ENCODE measurements around the gene LRRFIP2.
"Not testable (repeated sequence)": the region's sequence is repeated elsewhere in the genome, so short reads cannot be mapped to it uniquely, and the experiment has no call there.

LRRFIP2 gene

DNA sequence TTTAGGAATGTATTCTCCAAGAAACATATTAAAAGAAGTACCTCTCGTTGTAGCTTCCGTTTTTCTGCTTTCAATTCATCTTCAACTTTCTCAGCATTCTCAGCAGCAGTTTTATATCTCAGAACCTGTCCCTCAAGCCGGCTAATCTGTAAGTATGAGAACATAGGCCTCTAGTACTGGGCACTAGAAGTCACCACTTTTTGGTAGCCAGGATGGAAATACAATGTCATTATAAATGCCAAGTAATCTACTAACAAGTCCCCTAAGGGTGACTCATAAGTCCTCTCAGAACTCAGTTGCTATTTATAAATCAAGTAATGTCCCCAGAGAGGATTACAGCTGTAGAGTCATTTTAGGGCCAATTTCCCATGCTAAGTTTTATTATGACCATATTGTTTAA lies 120.0 kb downstream of the LRRFIP2 start:
- no peak for DNase-seq

DNA sequence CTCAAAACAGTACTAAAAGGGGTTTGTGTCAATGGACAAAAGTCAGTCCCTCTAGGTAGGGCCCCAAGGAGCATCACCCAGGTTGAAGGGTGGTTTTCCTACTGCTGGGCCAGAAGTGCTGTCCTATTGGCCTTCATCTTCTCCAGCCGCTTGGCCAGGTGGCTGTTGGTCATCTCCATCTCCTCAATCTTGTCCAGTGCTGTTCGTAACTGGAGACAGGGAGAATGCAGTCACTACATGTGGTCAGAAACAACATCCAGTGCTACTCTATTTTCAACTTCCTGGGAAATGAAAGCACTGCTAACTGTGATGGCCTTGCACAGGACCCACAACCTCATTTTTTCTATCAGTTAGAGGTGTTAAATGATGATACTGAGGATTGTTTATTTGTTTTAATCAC lies 120.6 kb downstream of the LRRFIP2 start:
- DNase-seq = no peak

DNA sequence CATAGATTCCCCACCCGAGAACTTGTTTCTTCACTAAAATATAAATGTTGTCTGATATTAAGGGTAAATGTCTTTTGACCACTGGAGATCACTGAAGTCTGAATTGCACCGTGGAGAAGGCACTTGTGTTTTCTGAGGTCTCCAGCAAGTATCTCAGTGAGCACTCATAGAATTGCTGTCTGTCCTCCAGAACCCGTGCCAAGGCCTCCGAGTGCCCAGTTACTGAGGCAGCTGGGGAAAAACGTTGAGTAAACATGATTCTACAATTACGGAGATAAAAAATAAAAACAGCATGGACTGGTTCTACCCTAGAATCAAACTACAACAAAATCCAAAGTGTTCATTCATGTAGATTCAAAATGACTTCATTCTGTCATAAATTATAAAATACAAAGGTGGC lies 121.0 kb downstream of the LRRFIP2 start:
- no peak for DNase-seq

DNA sequence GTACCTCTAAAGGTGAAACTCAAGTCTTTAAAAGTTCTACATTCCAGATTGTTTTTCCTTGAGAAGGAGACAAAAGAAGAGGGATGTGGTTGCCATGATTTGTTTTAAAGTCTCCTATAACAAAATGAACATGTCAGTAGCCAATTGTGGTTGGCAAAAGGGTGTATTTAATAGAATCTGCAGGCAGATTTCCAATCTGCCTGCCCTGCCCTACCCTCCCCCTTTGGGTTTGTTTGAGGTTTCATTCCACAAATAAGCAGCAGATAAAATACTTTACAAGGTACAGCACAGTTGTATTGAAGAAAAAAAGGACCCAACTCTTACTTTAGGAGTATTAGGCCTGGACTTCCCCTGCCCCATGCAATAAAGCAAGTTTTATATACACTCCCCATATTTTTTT lies 121.5 kb downstream of the LRRFIP2 start:
- no peak for DNase-seq

DNA sequence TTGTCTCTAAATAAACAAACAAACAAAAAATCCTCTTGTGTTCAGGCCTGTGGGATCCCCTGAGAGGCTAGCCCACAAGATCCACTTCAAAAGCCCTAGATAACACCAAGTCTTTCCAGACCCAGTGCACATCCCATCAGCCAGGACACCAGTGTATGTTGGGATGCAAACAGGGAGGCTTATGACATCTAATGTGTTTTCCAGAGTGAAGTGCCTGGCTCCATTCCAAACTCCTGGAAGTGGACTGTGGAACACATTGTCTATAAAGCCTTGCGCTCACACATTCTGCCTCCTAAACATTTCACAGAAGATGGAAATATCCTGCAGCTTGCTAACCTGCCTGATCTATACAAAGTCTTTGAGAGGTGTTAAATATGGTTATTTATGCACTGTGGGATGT lies 124.1 kb downstream of the LRRFIP2 start:
- DNase-seq = no peak

DNA sequence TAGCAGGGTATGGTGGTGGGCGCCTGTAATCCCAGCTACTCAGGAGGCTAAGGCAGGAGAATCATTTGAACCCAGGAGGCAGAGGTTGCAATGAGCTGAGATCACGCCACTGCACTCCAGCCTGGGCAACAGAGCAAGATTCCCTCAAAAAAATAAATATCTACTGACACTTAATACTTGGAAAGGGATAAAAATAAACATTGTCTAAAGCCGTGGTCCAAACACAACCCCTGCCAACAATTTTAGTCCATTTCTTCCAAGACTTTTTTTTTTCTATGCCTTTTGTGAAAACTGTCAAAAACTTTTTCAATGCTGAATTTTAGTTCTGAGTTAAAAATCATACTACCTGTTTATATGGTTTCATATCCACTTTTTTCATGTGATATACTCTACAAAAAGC lies 131.7 kb downstream of the LRRFIP2 start:
- not testable (repeated sequence) for DNase-seq

DNA sequence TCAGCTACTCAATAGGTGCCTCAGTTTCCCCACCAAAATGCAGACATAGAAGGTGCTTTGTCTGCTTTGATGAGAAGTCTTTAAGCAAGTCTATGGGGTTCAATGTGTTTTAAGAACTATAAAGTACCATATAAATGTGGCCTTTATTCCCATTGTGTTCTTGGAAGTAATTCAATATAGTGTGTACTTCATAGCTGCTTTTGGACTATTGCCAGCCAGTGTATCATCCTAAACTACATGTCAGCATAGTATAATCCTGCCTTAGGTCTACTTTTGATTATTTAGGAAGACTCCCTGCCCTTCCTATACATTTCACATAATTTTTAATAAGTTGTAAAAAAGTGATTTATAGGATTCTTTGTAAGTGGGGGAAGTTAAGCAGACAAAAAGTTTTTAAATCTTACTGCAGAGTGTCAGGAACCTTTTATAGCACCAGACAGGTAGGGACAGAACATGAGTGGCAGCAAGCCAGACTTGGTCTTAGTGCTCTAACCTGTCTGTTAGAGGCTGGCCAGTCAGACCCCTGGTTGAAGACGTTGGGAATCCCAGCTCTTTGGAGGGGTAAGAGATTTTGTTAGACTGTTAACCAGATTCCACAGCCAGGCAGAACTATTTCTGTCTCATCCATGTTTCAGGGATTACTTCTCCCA lies 132.7 kb downstream of the LRRFIP2 start:
- DNase-seq = no peak

DNA sequence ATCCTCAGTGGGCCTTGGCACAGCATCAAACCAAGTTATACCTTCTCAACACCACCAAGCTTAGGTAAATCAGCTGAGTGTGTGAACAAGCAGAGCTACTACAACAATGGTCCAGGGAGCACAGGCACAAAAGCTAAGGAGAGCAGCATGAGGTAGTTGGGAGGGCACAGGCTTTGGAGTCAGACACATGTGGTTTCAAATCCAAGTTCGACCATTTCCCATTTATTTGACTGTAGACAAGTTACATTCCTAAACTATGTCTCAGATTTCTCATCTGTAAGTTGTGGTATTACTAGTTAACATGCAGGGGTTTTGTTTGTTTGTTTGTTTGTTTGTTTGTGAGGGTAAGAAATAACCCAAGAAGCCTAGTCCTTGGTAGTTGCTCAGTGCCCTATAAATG lies 134.2 kb downstream of the LRRFIP2 start:
- DNase-seq = no peak

DNA sequence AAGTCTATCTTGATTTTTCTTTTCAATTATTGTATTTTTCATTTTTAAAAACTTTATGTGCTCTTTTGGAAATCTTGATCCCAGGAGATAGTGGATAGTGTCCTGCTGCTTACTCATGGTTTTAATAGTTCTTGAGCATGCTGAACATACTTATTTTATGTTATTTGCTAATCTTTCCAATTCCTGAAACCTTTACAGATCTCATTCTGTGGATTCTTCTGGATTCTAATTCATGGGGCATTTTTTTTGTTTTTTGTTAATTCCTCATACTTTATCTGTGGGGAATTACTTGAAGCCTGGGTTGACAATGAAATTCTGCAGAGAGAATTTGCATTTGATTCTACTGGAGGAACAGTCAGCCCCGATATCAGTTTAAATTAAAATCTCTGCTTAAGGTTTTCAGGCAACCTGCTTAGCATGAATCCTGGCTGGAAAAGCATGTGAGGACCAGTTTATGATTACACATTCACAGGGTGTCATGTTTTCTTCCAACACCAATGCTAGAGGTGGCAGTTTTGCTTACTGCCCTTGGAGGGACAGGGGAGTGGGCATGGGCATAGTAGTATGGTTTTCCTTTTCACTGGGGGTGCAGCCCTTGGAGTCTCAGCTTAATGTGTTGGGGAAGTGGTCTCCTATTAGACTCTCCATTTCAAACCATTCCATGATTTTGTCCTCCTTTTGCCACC lies 135.1 kb downstream of the LRRFIP2 start:
- no peak for DNase-seq

DNA sequence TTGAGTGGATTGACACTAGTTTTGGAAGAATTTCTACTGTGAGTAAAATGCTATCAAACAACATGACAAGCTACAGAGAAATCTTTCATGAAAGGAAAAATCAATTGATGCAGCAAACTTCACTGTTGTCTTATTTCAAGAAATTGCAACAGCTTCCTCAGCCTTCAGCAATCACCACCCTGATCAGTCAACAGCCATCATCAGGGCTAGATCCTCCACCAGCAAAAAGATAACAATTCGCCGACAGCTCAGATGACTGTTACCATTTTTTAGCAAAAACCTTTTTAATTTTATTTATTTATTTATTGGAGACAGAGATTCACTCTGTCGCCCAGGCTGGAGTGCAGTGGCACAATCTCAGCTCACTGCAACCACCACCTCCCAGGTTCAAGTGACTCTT lies 137.0 kb downstream of the LRRFIP2 start:
- DNase-seq = no peak

DNA sequence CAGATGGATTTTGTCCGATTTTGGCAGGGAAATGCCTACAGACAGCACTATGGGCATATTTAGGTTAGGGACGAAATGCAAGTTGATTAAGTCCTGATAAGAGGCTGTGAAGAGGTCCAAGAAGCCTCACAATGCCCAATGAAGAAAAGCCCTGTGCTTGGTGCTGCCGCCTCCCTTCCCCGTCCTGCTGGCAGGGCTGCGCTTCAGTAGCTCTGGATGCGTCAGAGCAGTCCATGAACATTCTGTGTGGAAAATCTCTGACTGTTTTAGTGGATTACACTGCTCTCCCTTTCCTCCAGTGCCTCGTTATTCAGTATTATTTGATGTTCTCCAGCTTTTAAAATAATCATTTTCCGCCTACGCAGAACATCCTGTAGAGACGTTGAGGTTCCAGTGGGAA lies 141.4 kb downstream of the LRRFIP2 start:
- DNase-seq = no peak

DNA sequence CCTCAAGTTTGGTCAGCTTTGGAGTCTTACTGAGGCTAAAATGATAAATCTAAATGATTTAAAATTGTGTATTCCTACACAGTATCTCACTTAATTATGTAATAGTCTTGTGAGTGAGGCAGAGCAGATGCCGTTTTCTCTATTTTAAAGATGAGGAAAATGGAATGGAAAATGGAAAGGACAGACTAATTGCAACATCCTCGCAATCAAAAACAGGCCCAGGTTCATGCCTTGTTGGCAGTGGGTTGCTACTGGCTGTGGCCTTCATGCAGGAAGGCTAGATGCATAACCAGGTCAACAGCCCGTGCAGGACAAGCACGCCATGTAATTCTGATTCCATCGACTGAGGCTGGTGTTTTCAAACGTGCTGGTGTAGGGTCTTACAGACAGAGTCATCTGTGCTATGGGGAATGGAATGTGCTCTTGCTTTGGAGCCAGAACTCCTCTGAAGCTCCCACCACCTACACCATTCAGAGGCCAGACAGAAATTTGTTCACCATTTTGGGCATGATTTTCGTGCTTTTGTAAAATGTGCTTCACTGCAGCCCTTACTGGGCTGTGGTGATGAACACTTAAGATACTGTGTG lies 143.2 kb downstream of the LRRFIP2 start:
- no peak for DNase-seq

DNA sequence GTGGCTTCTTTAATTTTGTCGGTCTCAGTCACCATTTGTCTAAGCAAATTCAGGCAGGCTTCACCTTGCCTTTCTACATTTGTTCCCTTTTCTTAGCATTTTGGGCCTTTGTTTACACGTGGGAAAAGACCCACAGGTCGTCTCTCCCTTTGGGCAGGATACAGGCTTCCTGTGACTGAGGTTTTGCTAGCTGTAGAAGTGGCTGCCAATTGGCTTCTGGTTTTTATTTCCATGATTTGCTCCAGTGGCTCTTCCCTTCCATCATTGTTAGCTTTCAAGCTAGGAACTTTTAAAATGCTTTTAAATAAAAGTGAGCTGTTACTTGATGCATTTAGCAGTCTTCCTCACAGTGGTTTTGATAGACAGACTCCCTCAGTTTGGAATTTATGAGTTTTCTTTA lies 143.8 kb downstream of the LRRFIP2 start:
- DNase-seq = no peak

DNA sequence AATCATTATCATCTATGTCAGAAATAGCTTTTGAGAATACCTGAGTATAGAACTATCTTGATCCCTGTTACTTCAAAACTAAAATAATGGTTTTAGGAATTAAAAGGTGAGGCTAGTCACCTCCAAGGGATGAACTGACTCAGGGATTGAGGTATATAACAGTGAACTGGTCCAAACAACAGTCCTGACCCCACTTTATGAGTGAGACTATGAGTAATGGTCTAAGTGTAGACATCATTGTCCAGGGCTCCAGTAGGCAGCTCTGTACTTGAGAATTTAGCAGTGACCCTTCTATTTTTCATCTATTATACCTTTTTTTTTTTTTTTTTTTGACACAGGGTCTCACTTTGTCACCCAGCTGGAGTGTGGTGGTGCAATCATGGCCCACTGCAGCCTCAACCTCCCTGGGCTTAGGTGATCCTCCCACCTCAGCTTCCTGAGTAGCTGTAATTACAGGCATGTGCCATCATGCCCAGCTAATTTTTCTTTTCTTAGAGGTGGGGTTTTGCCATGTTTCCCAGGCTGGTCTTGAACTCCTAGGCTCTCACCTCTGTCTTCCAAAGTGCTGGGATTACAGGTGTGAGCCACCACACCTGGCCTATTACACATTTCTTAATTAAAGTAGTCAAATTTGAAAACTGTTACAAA lies 144.7 kb downstream of the LRRFIP2 start:
- no peak for DNase-seq

DNA sequence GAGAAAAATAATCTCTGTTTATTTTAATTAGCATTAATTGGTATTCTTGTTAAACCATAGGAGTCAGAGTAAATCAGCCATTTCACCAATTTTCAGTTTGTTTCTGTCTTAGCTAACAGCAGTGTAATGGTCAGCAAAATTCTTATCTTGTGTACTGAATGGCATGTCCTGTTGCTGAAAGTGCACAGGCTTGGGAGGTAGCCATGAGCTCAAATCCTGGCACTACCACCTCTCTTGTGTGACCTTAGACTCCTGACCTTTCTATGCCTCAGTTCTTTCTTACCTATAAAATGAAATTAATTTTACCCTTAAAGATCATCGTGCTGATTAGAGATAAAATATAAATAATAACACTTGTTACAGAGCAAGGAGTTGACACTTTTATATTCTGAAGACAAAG lies 145.3 kb downstream of the LRRFIP2 start:
- no peak for DNase-seq

DNA sequence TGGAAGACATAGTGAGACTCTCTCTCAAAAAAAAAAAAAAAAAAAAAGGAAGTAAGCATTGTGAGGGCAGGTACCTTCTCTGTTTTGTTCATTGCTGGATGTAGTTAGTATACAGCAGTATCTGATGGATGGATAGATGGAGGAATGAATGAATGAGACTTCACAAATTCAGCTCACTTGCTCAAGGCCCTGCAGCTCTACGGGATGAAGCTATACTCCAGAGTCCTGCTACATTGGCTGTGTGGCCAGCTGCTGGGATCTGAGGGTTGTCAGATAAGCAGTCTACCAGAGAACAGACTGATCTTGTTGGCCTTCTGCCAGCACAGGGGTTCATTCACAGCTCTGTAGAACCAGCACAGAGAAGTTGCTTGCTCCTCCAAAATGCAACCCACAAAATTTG lies 146.1 kb downstream of the LRRFIP2 start:
- no peak for DNase-seq

DNA sequence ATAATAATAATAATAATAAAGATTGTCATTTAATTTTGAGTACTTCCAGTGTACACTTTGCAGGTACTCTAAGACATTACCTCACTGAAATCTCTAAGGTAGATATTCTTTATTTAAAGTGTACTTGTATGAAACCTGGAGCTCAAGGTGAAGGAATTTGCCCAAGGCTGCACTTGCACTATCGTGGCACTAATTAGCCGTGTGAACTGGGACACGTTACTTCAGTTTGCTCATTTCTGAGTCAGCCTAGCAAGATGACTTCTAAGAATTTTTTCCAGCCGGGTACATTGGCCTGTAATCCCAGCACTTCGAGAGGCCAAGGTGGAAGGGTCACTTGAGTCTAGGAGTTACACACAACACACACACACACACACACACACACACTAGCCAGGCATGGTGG lies 147.5 kb downstream of the LRRFIP2 start:
- DNase-seq = no peak

DNA sequence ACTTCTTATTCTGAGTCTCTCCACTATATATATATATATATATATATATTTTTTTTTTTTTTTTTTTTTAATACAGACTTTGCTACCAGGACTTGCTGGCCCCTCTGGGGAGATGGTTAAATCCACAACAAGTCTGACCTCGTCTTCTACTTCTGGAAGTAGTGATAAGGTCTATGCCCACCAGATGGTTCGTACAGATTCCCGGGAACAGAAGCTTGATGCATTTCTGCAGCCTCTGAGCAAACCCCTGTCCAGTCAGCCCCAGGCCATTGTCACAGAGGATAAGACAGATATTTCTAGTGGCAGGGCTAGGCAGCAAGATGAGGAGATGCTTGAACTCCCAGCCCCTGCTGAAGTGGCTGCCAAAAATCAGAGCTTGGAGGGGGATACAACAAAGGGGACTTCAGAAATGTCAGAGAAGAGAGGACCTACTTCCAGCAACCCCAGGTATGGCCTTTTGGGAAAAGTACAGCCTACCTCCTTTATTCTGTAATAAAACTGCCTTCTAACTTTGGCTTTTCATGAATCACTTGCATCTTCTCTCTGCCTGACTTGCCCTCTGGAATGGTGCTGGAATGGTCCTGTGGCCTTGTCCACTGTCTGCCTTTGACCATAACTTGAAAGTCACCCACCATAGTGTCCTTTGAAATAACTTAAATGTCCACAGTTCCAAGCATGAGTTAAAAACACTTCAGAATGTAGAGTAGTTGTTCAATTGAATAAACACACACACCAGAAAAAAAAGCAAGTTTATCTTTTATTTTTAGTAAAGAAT lies 148.6 kb downstream of the LRRFIP2 start:
- DNase-seq = no peak

DNA sequence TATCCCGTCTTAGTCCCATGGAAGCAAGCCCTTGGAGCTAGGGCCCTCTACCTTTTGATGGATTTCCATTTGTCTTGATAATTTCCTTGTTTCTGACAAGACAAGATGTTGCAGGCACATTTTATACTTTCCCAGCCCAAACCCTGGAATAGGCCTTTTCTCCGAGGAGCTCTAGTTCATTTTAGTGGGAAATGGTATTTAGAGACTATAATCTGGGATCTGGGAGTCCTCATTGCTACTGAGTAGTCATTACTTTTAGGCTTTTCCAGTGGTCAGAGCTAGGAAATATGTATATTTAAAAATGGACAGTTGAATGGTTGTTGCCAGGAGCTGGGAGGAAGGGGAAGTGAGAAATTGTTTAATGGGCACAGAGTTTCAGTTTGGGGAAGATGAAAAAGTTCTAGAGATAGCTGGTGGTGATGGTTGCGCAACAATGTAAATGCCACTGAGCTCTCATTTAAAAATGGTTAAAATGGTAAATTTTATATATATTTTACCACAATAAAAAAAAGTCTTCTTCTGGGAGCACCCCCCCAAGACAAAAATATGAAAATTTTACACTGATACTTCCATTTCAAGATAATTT lies 149.5 kb downstream of the LRRFIP2 start:
- peak in 1 of 2 donors; percentile 8 for DNase-seq

DNA sequence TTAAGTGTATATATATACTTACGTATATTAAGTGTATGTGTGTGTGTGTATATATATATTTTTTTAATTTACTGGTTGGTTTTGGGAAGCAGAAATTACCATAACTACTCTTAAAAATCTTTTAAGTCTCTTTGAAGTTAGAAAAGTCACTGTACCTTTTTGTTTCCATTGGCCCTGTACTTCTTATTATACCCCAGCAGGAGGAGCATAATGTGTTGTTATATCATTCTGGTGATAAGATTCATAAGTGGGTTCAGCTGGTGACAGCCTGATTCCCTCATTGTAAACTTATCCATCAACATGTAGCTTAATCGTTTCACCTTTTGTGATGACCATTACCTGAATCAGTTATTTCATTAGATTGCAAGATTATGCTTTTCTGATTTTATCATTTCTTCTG lies 150.3 kb downstream of the LRRFIP2 start:
- peak in 1 of 2 donors; percentile 31 for DNase-seq

DNA sequence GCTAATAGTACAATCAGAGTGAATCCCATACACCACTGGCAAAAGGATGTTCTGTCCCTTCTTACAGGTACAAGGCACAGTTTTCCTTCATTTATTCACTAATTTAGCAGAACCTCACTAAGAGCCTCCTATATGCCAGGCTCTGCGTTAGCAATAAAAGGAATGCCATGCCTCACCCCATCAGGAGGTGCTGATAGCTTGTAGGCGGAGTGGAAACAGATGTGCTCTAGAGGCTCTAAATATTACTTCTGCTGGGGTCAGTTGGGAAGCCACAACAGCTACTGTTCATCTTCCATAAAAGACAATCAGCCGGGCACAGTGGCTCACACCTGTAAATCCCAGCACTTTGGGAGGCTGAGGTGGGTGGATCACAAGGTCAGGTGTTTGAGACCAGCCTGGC lies 156.7 kb downstream of the LRRFIP2 start:
- no peak for DNase-seq

DNA sequence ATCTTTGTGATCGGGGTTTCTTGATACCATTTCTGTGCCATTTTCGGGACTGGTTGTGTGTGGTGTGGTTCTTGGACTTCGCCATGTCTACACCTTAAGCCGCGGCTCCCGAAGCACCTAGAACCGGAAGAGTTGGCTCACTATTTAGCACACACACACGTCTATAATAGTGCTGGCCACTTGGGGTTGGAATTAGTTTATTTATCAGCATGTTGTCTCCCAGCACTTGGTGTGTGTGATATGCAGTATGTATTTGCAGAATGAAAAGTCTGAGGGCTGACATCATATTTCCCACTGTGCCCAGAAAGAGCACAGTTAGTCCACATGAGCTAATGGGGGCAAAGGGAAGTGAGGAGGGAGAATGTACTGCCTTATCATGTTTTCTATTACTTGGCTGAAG lies 157.5 kb downstream of the LRRFIP2 start:
- DNase-seq = no peak

DNA sequence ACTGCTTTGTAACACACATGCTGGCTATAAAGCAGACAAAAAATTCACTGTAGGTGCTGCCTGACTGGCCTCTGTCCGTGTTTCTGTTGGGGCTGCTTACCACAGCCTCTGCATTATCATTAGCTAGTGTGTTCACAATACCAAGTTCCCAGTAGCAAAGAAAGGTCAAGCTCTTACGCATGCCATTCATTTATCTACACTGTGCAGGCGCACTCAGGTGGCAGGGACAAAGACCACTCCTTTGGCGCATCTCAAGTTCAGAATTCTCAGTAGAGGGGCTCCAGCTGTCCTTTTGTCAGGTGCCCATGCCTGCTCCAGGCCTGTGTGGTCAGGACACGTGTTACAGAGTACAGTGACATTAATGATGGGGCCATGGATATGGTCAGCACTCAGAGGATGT lies 158.7 kb downstream of the LRRFIP2 start:
- no peak for DNase-seq
